Left renal pelvis (tissue), 4 donors: ENCODE results near the gene NOX4. TPM values are rescaled to one million over a fixed set of nuclear protein-coding genes. Genes with fewer than 3 reads are reported as not detected.
A peak's percentile ranks its signal among the peaks of the same experiment; 100 is the strongest.

ENCODE experiments used
- DNase-seq, 4 donors: peaks; one replicate each; pipeline ENCODE4 v3.0.0-alpha.2; 2013; ENCODE audit warnings: low read depth in 4 of 4, low spot score in 3 of 4
- polyA plus RNA-seq, 4 donors: library from polyadenylated mRNA; unstranded; fragments of 120-200 nt; gene quantifications; one replicate each; pipeline ENCODE4 v1.2.1, GENCODE V29; 2013; ENCODE audit not compliant: insufficient read length in 4 of 4

Gene NOX4
- 10 to 100 TPM in 3 of 4 donors, 1 to 10 TPM in 1; 7.7 to 55.9 (median 44.3) TPM for polyA plus RNA-seq

GRCh38 chr11:89490981-89491690 lies at the start of gene NOX4:
Gene NOX4 (minus strand): TSS chr11:89491375. CDS start chr11:89491246, 129 bp downstream.
- peak; percentile 58 to 69 (median 66) for DNase-seq

DNA sequence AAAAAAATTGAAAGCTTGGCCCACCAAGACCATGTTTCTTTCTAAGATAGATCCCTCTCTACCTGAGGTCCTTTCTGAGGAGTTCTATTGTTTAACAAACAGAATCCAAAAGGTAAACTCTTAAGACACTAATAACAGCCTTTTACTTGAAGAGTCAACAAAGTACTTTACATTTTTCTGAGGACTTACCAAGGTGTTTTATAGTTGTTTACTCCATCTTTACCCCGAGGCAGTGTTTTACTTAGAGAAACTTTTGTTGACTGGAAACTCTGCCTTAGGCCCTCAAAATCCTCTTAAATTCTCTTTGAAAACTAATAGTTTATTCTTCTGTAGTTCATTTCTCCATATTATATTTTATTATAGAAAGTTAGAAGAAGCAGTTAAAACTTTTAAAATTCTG lies 49.7 kb upstream of the NOX4 start:
- DNase-seq, result no peak

DNA sequence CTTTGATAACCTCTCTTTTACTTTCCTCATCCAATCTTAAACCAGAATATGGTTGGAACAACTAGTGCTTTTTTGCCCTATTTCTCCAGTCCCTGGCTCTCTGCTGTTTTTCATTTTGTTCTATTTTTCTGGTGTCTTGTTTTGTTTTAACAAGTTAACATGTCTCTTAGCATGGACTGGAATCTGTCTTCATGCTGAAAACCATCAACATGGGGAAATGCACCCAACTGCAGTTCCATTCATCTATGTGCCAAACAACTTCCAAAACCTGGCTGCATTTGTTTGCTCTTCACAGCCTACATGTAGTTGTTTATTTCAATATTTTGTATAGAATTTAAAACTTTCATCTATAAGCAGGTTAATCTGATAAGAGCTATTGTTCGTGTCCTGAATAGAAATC lies 46.8 kb upstream of the NOX4 start:
- DNase-seq, result no peak

- no peak for DNase-seq
Observed at GRCh38 chr11:89536926-89537325, 45.8 kb upstream of the NOX4 start.

GRCh38 chr11:89535221-89535620 lies 44.0 kb upstream of the NOX4 start:
- no peak for DNase-seq

DNA sequence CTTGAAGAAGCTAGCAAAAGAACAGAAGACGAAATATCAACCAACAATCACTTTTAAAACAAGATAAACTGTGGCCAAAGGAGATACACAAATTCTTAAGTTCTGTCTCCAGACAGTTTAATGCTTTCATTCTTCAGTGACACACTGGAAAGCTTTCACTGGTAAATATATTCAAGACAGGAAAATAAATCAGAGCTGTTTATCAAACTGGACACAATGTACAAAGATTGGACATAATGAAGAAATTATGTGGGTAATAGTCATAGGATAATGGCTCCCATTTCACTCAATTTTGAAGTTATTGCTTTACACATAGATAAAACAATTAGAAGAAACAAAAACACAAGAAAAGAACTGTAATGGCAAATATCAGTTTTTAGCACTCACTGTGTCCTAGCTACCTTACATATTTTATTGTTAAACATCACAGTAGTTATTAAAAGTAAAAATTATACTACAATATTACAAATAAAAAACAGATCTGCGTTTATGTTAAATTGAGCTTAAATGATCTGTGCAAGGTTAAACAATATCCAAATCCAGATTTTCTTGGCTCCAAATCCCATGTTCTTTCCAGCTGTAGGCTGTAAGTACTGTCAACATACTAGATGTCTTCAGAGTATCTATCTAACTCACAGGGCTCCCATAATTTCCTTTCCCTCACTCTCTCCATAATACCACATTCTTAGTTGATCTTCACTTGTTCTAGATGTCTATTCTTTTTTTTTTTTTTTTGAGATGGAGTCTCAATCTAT lies 38.6 kb upstream of the NOX4 start:
- DNase-seq, result no peak

DNA sequence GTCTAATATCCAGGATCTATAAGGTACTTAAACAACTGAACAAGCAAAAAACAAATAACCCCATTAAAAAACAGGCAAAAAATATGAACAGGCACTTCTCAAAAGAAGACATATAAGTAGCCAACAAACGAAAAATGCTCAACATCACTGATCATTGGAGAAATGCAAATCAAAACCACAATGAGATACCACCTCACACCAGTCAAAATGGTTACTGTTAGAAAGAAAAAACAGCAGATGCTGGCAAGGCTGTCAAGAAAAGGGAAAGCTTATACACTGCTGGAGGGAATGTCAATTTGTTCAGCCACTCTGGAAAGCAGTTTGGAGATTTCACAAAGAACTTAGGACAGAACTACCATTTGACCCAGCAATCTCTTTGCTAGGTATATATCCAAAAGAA lies 30.6 kb upstream of the NOX4 start:
- DNase-seq, result no peak

DNA sequence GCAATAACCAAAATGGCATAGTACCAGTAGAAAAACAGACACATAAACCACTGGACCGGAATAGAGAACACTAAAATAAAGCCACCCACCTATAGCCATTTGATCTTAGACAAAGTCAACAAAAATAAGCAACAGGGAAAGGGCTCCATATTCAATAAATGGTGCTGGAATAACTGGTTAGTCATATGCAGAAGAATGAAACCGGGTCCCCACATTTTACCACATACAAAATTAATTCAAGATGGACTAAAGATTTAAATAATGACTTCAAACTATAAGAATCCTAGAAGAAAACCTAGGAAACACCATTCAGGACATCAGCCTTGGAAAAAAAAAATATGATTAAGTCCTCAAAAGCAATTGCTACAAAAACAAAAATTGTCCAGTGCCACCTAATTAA lies 30.1 kb upstream of the NOX4 start:
- DNase-seq, result no peak

GRCh38 chr11:89516496-89516895 lies 25.3 kb upstream of the NOX4 start:
- no peak for DNase-seq

DNA sequence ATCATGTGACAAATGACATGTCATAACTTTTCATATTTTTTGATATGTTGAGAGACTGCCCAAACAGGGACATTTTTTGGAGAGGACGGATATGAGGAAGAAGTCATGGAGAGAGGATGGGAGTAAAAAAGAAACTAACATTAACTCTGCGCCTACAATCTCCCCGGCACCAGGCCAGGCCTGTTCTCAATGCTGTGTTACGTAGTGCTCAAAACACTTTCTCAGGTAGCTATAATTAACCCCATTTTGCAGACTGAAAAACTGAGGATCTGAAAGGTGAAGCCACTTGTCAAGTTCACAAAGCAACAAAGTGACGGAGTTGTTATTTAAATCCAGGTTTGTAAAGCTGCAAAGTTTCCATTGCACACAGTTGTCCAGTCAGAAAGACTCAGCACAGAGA lies 17.4 kb upstream of the NOX4 start:
- DNase-seq, result no peak

DNA sequence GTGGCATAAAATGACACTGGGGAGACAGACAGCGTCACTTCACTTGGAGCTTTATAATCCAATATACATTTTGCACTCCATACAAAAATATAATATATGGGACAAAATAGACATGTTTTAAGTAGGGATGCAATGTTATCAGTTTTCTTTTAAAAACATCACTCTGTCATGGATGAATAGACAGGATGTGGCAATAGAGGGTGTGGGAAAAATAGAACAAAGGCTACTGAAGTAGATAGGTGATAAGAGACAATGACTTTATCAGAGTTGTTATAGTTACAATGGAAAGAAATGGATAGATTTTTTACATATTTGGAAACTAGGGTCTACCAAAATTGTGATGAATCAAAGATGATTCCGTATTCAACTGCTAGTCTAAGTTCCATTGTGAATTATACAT lies 13.1 kb upstream of the NOX4 start:
- DNase-seq, result no peak

DNA sequence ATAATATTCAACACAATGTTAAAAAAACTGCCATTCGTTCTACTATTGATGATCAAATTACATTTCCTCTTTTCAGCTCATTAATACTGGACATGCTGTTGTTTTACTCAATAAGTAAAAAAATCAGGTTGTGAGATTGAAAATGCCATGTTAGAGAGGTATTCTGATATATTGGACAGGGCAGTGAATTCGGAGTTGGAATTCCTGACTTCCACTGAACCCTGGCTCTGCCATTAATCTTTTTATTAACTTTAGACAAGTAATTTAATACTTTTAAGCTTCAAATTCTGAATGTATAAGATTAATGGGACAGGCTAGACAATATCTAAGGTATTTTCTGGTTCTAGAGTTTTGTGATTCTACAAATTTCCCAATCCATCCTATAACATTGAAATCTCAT lies 12.2 kb upstream of the NOX4 start:
- DNase-seq, result no peak

- no peak for DNase-seq
Observed at GRCh38 chr11:89502301-89502700, 11.1 kb upstream of the NOX4 start.

- DNase-seq, result no peak
Observed at GRCh38 chr11:89500336-89500735, 9.2 kb upstream of the NOX4 start.

DNA sequence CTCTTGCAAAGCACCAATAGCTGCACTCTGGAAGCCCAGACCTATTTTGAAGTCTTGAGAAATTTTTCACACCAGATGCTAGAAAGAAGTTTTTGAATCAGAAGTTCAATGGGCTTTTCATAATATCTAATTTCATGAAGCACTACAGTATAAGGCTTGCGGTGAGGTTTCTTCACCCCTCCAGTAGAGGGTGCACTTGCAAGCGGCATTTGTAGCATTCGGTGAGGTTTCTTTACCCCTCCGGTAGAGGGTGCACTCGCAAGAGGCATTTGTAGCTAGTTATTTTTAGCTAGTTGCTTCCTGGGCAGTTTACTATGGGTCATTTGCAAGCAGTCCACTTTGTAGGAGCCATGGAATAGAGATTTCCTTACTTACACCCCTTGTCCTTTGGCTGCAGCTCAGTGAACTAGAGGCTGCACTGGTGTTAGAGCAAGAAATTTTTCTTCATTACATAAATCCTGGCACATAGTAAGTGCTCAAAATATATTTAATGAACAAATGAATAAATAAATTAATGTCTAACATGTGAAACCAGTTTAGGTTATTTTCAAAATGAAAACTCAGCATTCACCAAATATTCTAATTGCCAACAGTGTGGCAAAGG lies 7.8 kb upstream of the NOX4 start:
- DNase-seq, result no peak

GRCh38 chr11:89495951-89496350 lies 4.8 kb upstream of the NOX4 start:
- no peak for DNase-seq

- DNase-seq, result no peak
Observed at GRCh38 chr11:89493431-89493830, 2.3 kb upstream of the NOX4 start.

GRCh38 chr11:89490602-89490980 lies 584 bp downstream of the NOX4 start:
- peak in 3 of 4 donors; percentile 16 to 31 (median 27) for DNase-seq

DNA sequence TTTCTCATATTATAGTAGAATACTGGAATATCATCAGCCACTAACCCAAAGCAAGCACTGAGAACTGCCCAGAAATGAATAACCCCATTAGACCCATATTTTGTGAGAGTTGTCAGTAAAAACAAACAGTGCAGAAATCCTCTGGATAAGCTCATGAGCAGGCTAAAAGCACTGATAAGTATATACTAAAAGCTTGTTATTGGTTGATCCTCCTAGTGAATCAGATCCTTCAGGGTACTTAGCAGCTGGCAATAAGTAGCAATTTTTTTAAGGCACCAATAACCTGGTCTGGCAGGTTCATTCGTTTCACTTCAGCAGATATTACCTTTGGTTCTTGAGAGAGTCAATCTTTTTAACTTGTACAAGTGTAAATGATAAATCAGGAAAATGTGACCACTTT lies 1.2 kb downstream of the NOX4 start:
- DNase-seq, result no peak

DNA sequence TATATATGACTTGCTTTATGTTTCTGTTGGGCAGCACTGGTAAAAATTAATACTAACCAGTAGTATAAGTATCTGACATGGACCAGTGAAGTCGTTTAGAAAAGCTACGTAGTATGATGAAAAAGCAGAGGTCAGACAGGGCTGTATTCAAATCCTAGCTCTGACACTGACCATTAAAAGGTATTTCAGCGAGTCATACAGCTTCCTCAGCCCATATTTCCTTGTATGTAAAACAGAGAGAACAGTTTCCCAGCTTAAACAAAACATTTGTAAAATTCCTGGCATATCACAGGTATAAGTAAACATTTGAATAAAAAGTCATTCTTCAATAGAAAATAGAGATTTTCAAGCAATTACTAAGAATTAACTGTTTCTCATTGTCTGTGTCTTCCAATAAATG lies 4.2 kb downstream of the NOX4 start:
- no peak for DNase-seq

GRCh38 chr11:89484896-89485295 lies 6.3 kb downstream of the NOX4 start:
- no peak for DNase-seq

DNA sequence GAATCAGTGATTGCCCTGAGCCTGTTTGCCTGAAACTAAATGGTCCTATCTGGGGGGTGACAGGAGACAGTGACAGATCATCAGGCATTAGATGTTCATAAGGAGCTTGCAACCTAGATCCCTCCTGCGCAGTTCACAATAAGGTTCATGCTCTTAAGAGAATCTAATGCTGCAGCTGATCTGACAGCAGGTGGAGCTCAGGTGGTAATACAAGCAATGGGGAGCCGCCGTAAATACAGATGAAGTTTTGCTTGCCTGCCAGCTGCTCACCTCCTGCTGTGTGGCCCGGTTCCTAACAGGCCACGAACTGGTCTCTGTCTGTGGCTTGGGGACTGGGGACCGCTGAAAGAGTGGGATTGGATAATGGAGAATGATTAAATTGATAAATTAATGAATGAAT lies 14.0 kb downstream of the NOX4 start:
- DNase-seq, result no peak
